ENCODE data around the gene KANSL1.

Gene KANSL1

DNA sequence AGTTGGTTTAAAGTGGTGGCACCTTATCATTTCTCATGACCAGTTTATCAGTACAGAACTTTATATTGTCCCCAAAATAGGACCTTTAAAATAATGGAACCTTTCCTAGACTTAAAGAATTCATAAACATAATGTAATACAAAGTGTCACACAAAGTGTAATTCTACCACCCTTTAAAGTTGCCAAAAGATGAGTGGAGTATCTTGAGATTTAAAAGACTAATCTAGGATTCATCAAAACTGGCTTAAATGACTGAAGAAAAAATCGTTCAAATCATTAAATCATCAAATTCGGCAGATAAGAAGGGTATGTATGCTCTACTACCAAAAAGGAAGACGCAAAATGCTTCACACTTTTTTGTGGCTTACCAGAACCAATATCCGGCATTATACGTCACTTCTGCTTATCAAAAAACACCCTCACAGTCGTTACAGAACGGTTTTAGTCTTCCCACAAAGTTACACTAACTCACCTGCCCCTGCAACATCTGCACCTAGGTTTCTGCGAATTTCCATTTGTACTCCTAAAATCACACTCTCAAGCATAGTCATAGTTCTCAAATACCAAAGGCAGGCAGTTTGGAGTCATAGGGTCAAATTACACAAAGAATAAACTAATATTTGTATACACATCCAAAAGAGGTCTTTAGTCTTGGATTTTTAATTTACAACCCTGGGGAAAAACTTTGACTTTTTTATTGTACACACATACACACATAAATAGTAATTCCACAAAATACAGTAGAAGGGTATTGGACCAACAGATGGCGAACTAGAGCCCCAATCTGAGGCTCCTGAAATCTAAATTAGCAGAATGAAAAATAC lies 1.4 kb upstream of the KANSL1 start:
- peak; percentile 85 for TF ChIP-seq CTCF (IDR thresholded peaks at IDR 0.05)

DNA sequence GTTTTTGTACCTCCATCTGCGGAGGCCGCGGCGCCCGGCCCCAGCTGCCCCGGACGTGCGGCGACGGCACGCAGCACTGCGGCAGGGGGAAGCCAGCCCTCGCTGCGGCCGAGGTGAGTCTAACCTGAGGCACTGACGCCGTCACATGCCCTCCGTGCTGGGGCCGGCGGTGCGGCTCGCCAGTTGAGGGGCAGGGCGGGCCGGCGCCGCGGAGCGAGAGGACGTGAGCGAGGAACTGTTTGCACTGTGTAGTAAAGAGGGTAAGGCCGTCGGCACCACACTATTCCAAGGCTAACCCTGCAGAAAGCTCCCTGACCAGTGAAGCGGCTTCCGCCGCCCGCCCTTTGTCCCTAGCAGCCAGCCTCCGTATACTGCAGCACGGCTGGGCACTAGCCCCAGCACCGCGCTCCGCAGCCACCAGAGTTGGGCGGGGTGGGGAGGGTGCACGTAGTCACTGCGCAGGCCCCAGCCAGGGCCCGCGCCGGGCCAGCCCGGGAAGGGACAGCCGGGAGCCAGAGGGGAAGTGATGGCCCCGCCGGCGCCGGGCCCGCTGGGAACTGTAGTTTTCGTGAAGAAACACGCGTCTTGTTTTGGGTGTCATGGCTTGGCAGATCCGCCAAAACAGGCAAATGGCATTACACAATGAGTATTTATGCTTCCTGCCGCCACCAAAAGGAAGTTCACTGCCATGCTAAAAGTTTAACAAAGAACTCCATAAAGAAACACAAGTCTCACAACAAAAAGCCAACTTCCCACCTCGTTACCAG lies 580 bp upstream of the KANSL1 start:
- peak; percentile 46; the same call in 1 of the 2 replicates for TF ChIP-seq CTCF (IDR thresholded peaks at IDR 0.05)

DNA sequence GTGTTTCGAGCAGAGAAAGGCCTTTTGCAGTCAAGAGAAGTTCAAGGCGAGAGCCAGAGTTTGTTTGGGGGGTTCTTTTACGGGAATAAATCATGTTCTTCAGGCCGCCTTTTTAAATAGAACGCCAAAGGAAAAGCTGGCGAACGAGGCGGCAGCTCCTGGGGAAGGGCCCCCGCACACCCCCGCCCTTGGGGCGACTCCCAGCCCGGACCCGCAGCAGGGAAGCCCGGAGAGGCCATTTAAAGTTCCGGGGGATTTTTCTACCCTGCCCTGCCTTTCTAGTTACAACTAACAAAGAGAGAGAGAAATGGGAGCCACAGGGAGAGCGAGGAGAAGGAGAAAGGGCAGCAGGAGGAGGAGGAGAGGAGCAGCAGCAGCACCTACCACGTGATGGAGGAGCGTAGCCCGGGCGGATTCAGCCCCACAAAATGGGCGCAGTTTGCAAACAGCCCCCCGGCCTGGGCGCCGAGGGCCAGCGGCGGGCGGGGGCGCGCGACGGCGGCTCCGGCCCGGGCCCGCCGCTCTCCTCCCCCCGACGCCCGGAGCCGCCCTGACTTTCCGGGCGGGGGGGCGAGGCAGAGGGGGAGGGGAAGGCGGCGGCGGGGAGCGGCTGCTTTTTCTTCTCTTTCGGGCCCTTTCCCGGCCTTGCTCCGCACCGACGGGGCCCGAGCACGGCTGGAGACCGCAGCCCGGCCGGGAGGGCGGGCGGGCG lies 634 bp downstream of the KANSL1 start:
- TF ChIP-seq CTCF (IDR thresholded peaks at IDR 0.05), result no peak

GRCh38 chr17:46192189-46192438 lies 1.1 kb downstream of the KANSL1 start:
- TF ChIP-seq CTCF (IDR thresholded peaks at IDR 0.05), result no peak

GRCh38 chr17:46191322-46192188 lies 1.7 kb downstream of the KANSL1 start:
- no peak for TF ChIP-seq CTCF (IDR thresholded peaks at IDR 0.05)

DNA sequence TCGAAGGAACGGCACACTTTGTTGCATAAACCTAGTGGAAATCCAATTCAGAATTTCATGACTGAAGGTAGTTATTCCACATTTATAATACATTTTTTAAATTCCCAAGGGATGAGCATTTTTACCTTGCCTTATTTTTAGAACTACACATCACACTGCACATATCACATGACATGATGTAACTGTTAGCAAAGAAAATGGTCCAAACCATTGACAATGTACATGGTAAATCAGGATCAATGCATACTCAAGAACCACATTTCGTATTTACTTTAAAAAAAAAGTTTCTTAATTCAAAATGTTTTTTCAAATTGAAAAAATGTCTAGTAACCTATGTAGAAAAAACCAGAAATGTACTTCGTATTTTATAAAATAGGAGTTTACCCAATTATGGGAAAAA lies 2.5 kb downstream of the KANSL1 start:
- TF ChIP-seq CTCF (IDR thresholded peaks at IDR 0.05), result no peak

- peak; percentile 37; the same call in 1 of the 2 replicates for TF ChIP-seq CTCF (IDR thresholded peaks at IDR 0.05)
Measured at GRCh38 chr17:46186827-46187235, 6.4 kb downstream of the KANSL1 start.
